SK-N-SH (cell line): Measurements from ENCODE around the gene C4orf50. TPM values are rescaled to one million over a fixed set of nuclear protein-coding genes. Genes with fewer than 3 reads are reported as not detected.

Experiments
- CTCF ChIA-PET: fragments of 300-600, 350-600 bp; formaldehyde crosslinking; extraction: SDS; loops from one replicate; lab custom pipeline; 2021; lab: Yijun Ruan, JAX
- POLR2A ChIA-PET: fragments of 350-600 bp; sonication (Branson Sonifier 250); formaldehyde crosslinking; extraction: SDS; loops from one replicate; lab custom pipeline; 2020; ENCODE audit warnings: antibody characterized with exemption, inconsistent platforms; lab: Yijun Ruan, JAX
- DNase-seq: peaks from one replicate; pipeline ENCODE4 v3.0.0; 2012
- H2AFZ ChIP-seq: fragments of 200-600 bp; sonication (generic); 2 replicates; pipeline ENCODE4 v1.8.1; 2016; ENCODE audit warnings: antibody characterized with exemption, mild to moderate bottlenecking, low read depth
- H3F3A ChIP-seq: fragments of 200-600 bp; sonication (generic); replicated peaks from 2 replicates; pipeline ENCODE3; 2016; ENCODE audit warnings: antibody characterized with exemption, mild to moderate bottlenecking; ENCODE audit not compliant: insufficient read depth
- H3K27ac ChIP-seq, 2 experiments: fragments of 200-500 bp in 1 of 2; fragments of 200-600 bp in 1 of 2; sonication (Bioruptor generic) in 1 of 2; sonication (generic), shearing (Covaris generic) in 1 of 2; 2 replicates each; pipeline versions ENCODE4 v1.5.1 to v1.6.1; 2014 to 2016; ENCODE audit warnings: low read depth in 2 of 2, inconsistent platforms in 1 of 2, low read length in 1 of 2, mild to moderate bottlenecking in 1 of 2, mixed read lengths in 1 of 2
- H3K27me3 ChIP-seq: fragments of 200-600 bp; sonication (generic), shearing (Covaris generic); 2 replicates; pipeline ENCODE4 v1.6.1; 2016; ENCODE audit warnings: mixed run types; ENCODE audit not compliant: insufficient read depth
- H3K36me3 ChIP-seq, 2 experiments: fragments of 200-500 bp in 1 of 2; fragments of 200-600 bp in 1 of 2; sonication (Bioruptor generic) in 1 of 2; sonication (generic) in 1 of 2; replicated peaks in 1 of 2; 2 replicates each; pipeline versions ENCODE3 to v1.5.1; 2014 to 2016; ENCODE audit warnings: low read length in 1 of 2, mild to moderate bottlenecking in 1 of 2; ENCODE audit not compliant: insufficient read depth in 2 of 2, control insufficient read depth in 1 of 2
- H3K4me1 ChIP-seq, 2 experiments: fragments of 200-500 bp in 1 of 2; fragments of 200-600 bp in 1 of 2; sonication (Bioruptor generic) in 1 of 2; sonication (generic), shearing (Covaris generic) in 1 of 2; 2 replicates each; pipeline versions ENCODE4 v1.5.1 to v1.6.1; 2014 to 2016; ENCODE audit warnings: low read depth in 1 of 2, low read length in 1 of 2, mixed run types in 1 of 2; ENCODE audit not compliant: insufficient read depth in 2 of 2, control insufficient read depth in 1 of 2
- H3K4me2 ChIP-seq: fragments of 200-600 bp; sonication (generic), shearing (Covaris generic); 2 replicates; pipeline ENCODE4 v1.6.1; 2017; ENCODE audit warnings: mixed run types
- H3K4me3 ChIP-seq, 2 experiments: fragments of 200-500 bp in 1 of 2; fragments of 200-600 bp in 1 of 2; sonication (Bioruptor generic) in 1 of 2; sonication (generic), shearing (Covaris generic) in 1 of 2; 2 replicates each; pipeline versions ENCODE4 v1.5.1 to v1.8.1; 2014 to 2016; ENCODE audit warnings: low read depth in 2 of 2, inconsistent platforms in 1 of 2, low read length in 1 of 2, mild to moderate bottlenecking in 1 of 2, mixed read lengths in 1 of 2, moderate library complexity in 1 of 2
- H3K79me2 ChIP-seq: fragments of 200-600 bp; sonication (generic); 2 replicates; pipeline ENCODE4 v1.8.1; 2017; ENCODE audit warnings: mild to moderate bottlenecking; ENCODE audit not compliant: insufficient read depth
- H3K9ac ChIP-seq: fragments of 200-600 bp; sonication (generic); 2 replicates; pipeline ENCODE4 v1.6.1; 2017; ENCODE audit warnings: mixed run types
- H3K9me2 ChIP-seq: fragments of 200-600 bp; sonication (generic); 2 replicates; pipeline ENCODE4 v1.6.1; 2017; ENCODE audit warnings: mixed run types
- H3K9me3 ChIP-seq: fragments of 200-600 bp; sonication (generic); 2 replicates; pipeline ENCODE4 v1.6.1; 2017; ENCODE audit warnings: mixed run types, mild to moderate bottlenecking, moderate library complexity
- H4K20me1 ChIP-seq: fragments of 200-600 bp; sonication (generic); 2 replicates; pipeline ENCODE4 v1.6.1; 2017; ENCODE audit warnings: mild to moderate bottlenecking, mixed run types; ENCODE audit not compliant: insufficient read depth
- CHD2 ChIP-seq: fragments of 150-350 bp; IDR thresholded peaks from 2 replicates; pipeline ENCODE4 v1.6.1; 2018; ENCODE audit warnings: low read length; ENCODE audit not compliant: partially characterized antibody
- ELF1 ChIP-seq: IDR thresholded peaks from 2 replicates; pipeline ENCODE4 v1.4.0; 2012
- FOXM1 ChIP-seq: IDR thresholded peaks from 2 replicates; pipeline ENCODE4 v1.4.0; 2012; ENCODE audit warnings: low read depth, mild to moderate bottlenecking
- MXI1 ChIP-seq: IDR thresholded peaks from 2 replicates; pipeline ENCODE4 v1.6.1; 2012; ENCODE audit warnings: mild to moderate bottlenecking, low read depth, low read length, improper control_type of control experiment
- NFIC ChIP-seq: IDR thresholded peaks from 2 replicates; pipeline ENCODE4 v1.4.0; 2012; ENCODE audit warnings: borderline replicate concordance
- NRF1 ChIP-seq: IDR thresholded peaks from 2 replicates; pipeline ENCODE4 v1.6.1; 2012; ENCODE audit warnings: low read depth, mild to moderate bottlenecking, low read length
- POLR2AphosphoS5 ChIP-seq: IDR thresholded peaks from 2 replicates; pipeline ENCODE4 v1.6.1; 2012; ENCODE audit warnings: low read depth, low read length
- RXRA ChIP-seq: IDR thresholded peaks from 2 replicates; pipeline ENCODE4 v1.4.0; 2012; ENCODE audit warnings: low read depth, mild to moderate bottlenecking, borderline replicate concordance
- SIN3A ChIP-seq: IDR thresholded peaks from 2 replicates; pipeline ENCODE4 v1.6.1; 2012; ENCODE audit warnings: low read depth, mild to moderate bottlenecking, low read length, moderate library complexity, borderline replicate concordance
- TCF12 ChIP-seq: IDR thresholded peaks from 2 replicates; pipeline ENCODE4 v1.4.0; 2012
- WGBS: methylation state at CpG from one replicate; pipeline ENCODE4 v1.1.6; 2017; ENCODE audit warnings: low lambda C conversion rate; 5-methylcytosine and 5-hydroxymethylcytosine counted together
- polyA plus RNA-seq, 3 experiments: library from polyadenylated mRNA; depleted of rRNA; stranded (reverse); fragments of >200 nt; gene quantifications; 2 replicates each; pipeline ENCODE4 v1.2.3, GENCODE V29; 2012

Gene C4orf50
- polyA plus RNA-seq, 1 of the 3 experiments (the other 2 are of a cell fraction): under 0.01 TPM

DNA sequence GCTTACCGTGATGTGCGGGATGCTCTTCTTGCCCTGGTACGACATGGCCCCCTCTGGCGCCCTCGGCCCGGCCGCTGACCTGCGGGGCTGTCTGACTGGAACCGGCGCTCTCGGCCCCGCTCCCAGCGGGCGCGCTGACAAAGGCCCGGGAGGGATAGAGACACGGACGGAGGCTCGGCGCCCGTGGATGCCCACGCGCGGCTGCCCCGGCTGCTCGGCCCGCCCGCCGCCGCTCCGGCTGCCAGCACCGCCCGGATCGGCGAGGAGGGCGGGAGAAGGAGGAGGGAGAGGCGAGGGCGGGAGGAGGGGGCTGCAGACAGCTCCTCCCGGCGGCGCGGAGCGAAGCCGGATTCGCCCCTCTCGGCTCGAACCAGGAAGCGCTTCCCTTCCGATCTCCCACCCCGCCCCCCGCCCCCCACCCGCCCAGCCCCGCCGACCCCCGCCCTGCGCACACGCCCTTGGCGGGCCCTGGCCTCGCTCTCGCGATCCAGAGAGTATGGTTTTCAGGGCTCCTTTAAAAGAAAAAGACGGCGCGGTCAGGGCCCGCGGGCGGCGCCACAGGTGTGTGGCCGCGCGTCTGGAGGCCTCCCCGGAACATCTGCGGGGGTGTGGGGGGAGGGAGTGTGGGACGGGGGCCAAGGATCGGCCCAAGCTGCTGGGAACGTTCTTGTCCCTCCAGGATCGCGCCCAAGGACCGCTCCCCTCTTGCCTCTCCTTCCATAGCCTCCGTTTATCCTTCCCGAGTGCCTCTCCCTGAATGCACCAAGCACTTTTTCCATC lies 129.8 kb downstream of the C4orf50 start:
- Histone ChIP-seq H3K9me3 (no peaks in the 10 kb centered on the region), H3K36me3 (no peaks in the 10 kb centered on the region), H3K9ac (no peak overlapping the region), H3K4me3 (peak overlapping the region; percentile 48 to 58), H3K9me2 (no peaks in the 10 kb centered on the region), H4K20me1 (no peaks in the 10 kb centered on the region), H2AFZ (no peak overlapping the region), H3K4me1 (peaks cover 0 to 45% of the 10 kb centered on the region in 2 experiments; a peak in 1 of 4 replicates), H3K4me2 (peak overlapping the region; percentile 68), H3K27ac (peak overlapping the region in 1 of 2 experiments; percentile 92; a peak in 2 of 4 replicates), H3K79me2 (no peaks in the 10 kb centered on the region), H3K27me3 (peaks cover 25% of the 10 kb centered on the region; the same call in 1 of the 2 replicates), H3F3A (no peaks in the 10 kb centered on the region)
- TF ChIP-seq MXI1 (peak; percentile 49; the same call in 1 of the 2 replicates), NRF1 (no peak), TCF12 (no peak), CHD2 (no peak), FOXM1 (no peak), RXRA (no peak)
- DNase-seq: peak; percentile 92
- 4% methylated on average over 15 of the region's 81 CpGs for WGBS
- ChIA-PET POLR2A (interaction anchor here (1.0 kb wide), 1 partner anchor 86 kb away, joined by 3 read pairs; no protein-coding TSS in a partner anchor), CTCF (interaction anchor here (1.4 kb wide), 1 partner anchor 92 kb away, joined by 4 read pairs; no protein-coding TSS in a partner anchor)

- H2AFZ ChIP-seq: no peak overlapping the region
- CTCF ChIA-PET: interaction anchor here (0.7 to 1.9 kb wide), 5 partner anchors 10 to 136 kb away, joined by 3 to 6 read pairs (median 3); no protein-coding TSS in a partner anchor
Observed at GRCh38 chr4:5887361-5888221, 130.6 kb downstream of the C4orf50 start.

More at GRCh38 chr4:5887361-5888221, 130.6 kb downstream of the C4orf50 start:
- peak overlapping the region in 1 of 2 experiments; percentile 88; a peak in 2 of 4 replicates for H3K27ac ChIP-seq
- no peaks in the 10 kb centered on the region for H3K9me2 ChIP-seq
- peaks cover 24% of the 10 kb centered on the region; the same call in 1 of the 2 replicates for H3K27me3 ChIP-seq
- peak overlapping the region; percentile 48 to 58 for H3K4me3 ChIP-seq
- POLR2A ChIA-PET: interaction anchor here (0.6 to 1.0 kb wide), 3 partner anchors 18 to 312 kb away, joined by 3 read pairs; no protein-coding TSS in a partner anchor
- H3F3A ChIP-seq: no peaks in the 10 kb centered on the region
- H3K79me2 ChIP-seq: no peaks in the 10 kb centered on the region
- peaks cover 0 to 42% of the 10 kb centered on the region in 2 experiments; a peak in 1 of 4 replicates for H3K4me1 ChIP-seq
- no peak overlapping the region for H3K9ac ChIP-seq
- TF ChIP-seq POLR2AphosphoS5 (no peak), NFIC (no peak), ELF1 (no peak), SIN3A (no peak), CHD2 (peak; percentile 54), MXI1 (peak; percentile 36; the same call in 1 of the 2 replicates)
- DNase-seq: peak; percentile 84
- no peaks in the 10 kb centered on the region for H4K20me1 ChIP-seq
- no peaks in the 10 kb centered on the region for H3K9me3 ChIP-seq
- peak overlapping the region; percentile 68 for H3K4me2 ChIP-seq
- WGBS: 6% methylated on average over 20 of the region's 70 CpGs
- no peaks in the 10 kb centered on the region for H3K36me3 ChIP-seq
